Loucy (cell line): ENCODE results near the gene KCNA10.

Experiments used
- H2AFZ ChIP-seq: fragments of 200-600 bp; sonication (generic); 2 replicates; pipeline ENCODE4 v1.6.0; 2016; ENCODE audit warnings: antibody characterized with exemption, mild to moderate bottlenecking, low read length, moderate library complexity
- H3F3A ChIP-seq: fragments of 200-600 bp; 2 replicates; pipeline ENCODE4 v1.6.0; 2016; ENCODE audit warnings: antibody characterized with exemption, low read depth, mild to moderate bottlenecking
- H3K27me3 ChIP-seq: fragments of 200-600 bp; sonication (generic); 2 replicates; pipeline ENCODE4 v1.6.1; 2014; ENCODE audit warnings: low read length, mild to moderate bottlenecking; ENCODE audit not compliant: insufficient read depth, poor library complexity, severe bottlenecking
- H3K36me3 ChIP-seq: fragments of 200-600 bp; sonication (generic); 2 replicates; pipeline ENCODE4 v1.6.1; 2016; ENCODE audit warnings: low read length; ENCODE audit not compliant: insufficient read depth
- H3K4me1 ChIP-seq: fragments of 200-600 bp; sonication (generic); 2 replicates; pipeline ENCODE4 v1.5.1; 2014; ENCODE audit warnings: low read length, mild to moderate bottlenecking; ENCODE audit not compliant: insufficient read depth, poor library complexity, severe bottlenecking
- H3K4me2 ChIP-seq: fragments of 200-600 bp; sonication (generic); 2 replicates; pipeline ENCODE4 v1.6.0; 2014; ENCODE audit warnings: antibody characterized with exemption, low read length, low read depth, mild to moderate bottlenecking; ENCODE audit not compliant: poor library complexity, severe bottlenecking
- H3K4me3 ChIP-seq: fragments of 200-600 bp; sonication (generic); 2 replicates; pipeline ENCODE4 v1.5.1; 2014; ENCODE audit warnings: low read length, mild to moderate bottlenecking, mixed read lengths; ENCODE audit not compliant: poor library complexity, severe bottlenecking
- H3K79me2 ChIP-seq: fragments of 200-600 bp; sonication (generic); 2 replicates; pipeline ENCODE4 v1.6.1; 2014; ENCODE audit warnings: low read length; ENCODE audit not compliant: insufficient read depth
- H3K9ac ChIP-seq: fragments of 200-600 bp; sonication (generic); 2 replicates; pipeline ENCODE4 v1.6.0; 2014; ENCODE audit warnings: mild to moderate bottlenecking, low read depth, low read length, moderate library complexity; ENCODE audit not compliant: poor library complexity, severe bottlenecking
- H3K9me2 ChIP-seq: fragments of 200-600 bp; sonication (generic); replicated peaks from 2 replicates; pipeline ENCODE4 v1.6.1; 2016; ENCODE audit warnings: low read depth, low read length, mixed read lengths
- H3K9me3 ChIP-seq: fragments of 200-600 bp; sonication (generic); 2 replicates; pipeline ENCODE4 v1.6.1; 2014; ENCODE audit warnings: mild to moderate bottlenecking, antibody characterized with exemption, low read length, low read depth; ENCODE audit not compliant: insufficient read depth
- H4K20me1 ChIP-seq: fragments of 200-600 bp; sonication (generic); 2 replicates; pipeline ENCODE4 v1.6.0; 2014; ENCODE audit warnings: antibody characterized with exemption, low read length, mild to moderate bottlenecking; ENCODE audit not compliant: insufficient read depth, poor library complexity, severe bottlenecking
- CTCF ChIP-seq: fragments of 200-600 bp; sonication (generic); conservative IDR thresholded peaks from 2 replicates; pipeline ENCODE4 v1.5.1; 2014; ENCODE audit warnings: mild to moderate bottlenecking, antibody characterized with exemption, low read length
- EZH2phosphoT487 ChIP-seq: fragments of 200-600 bp; IDR thresholded peaks from 2 replicates; pipeline ENCODE4 v1.6.1; 2018; ENCODE audit warnings: antibody characterized with exemption, mild to moderate bottlenecking, moderate library complexity, borderline replicate concordance

The KCNA10 gene

GRCh38 chr1:110488867-110489266 lies 30.1 kb downstream of the KCNA10 start:
- no peak overlapping the region for H3K9ac ChIP-seq
- peaks cover 12% of the 10 kb centered on the region for H3K4me1 ChIP-seq
- no peak overlapping the region for H3K4me2 ChIP-seq
- H3K79me2 ChIP-seq = no peaks in the 10 kb centered on the region
- H2AFZ ChIP-seq = no peak overlapping the region
- TF ChIP-seq EZH2phosphoT487 = no peak
- no peak for TF ChIP-seq CTCF
- no peak overlapping the region for H3K4me3 ChIP-seq
- H4K20me1 ChIP-seq = no peaks in the 10 kb centered on the region
- H3F3A ChIP-seq = no peaks in the 10 kb centered on the region
- no peaks in the 10 kb centered on the region for H3K36me3 ChIP-seq
- H3K27me3 ChIP-seq = no peaks in the 10 kb centered on the region
- H3K9me3 ChIP-seq = no peaks in the 10 kb centered on the region
- no peaks in the 10 kb centered on the region for H3K9me2 ChIP-seq

GRCh38 chr1:110488161-110488560 lies 30.8 kb downstream of the KCNA10 start:
- no peaks in the 10 kb centered on the region for H3F3A ChIP-seq
- no peaks in the 10 kb centered on the region for H3K9me3 ChIP-seq
- H3K4me3 ChIP-seq = no peak overlapping the region
- H3K36me3 ChIP-seq = no peaks in the 10 kb centered on the region
- TF ChIP-seq EZH2phosphoT487 = no peak
- peaks cover 12% of the 10 kb centered on the region for H3K4me1 ChIP-seq
- H3K4me2 ChIP-seq = no peak overlapping the region
- no peaks in the 10 kb centered on the region for H3K9me2 ChIP-seq
- H3K79me2 ChIP-seq = no peaks in the 10 kb centered on the region
- H3K9ac ChIP-seq = no peak overlapping the region
- no peaks in the 10 kb centered on the region for H3K27me3 ChIP-seq
- H2AFZ ChIP-seq = no peak overlapping the region
- no peaks in the 10 kb centered on the region for H4K20me1 ChIP-seq

- Histone ChIP-seq H4K20me1 (no peaks in the 10 kb centered on the region), H3K4me3 (no peak overlapping the region), H3F3A (no peaks in the 10 kb centered on the region), H3K79me2 (no peaks in the 10 kb centered on the region), H3K4me1 (peaks cover 12% of the 10 kb centered on the region), H3K4me2 (no peak overlapping the region), H3K9me3 (no peaks in the 10 kb centered on the region), H3K9me2 (no peaks in the 10 kb centered on the region), H2AFZ (no peak overlapping the region), H3K27me3 (no peaks in the 10 kb centered on the region), H3K9ac (no peak overlapping the region), H3K36me3 (no peaks in the 10 kb centered on the region)
- TF ChIP-seq EZH2phosphoT487 = no peak
- no peak for TF ChIP-seq CTCF
These were observed 31.2 kb downstream of the KCNA10 start for GRCh38 chr1:110487726-110488125.

GRCh38 chr1:110485725-110486124 lies 33.2 kb downstream of the KCNA10 start:
- Histone ChIP-seq H3K4me1 (peaks cover 10% of the 10 kb centered on the region), H3K79me2 (no peaks in the 10 kb centered on the region), H3K27me3 (no peaks in the 10 kb centered on the region), H3K9ac (no peak overlapping the region), H3K4me3 (no peak overlapping the region), H3K4me2 (no peak overlapping the region), H4K20me1 (no peaks in the 10 kb centered on the region), H3F3A (no peaks in the 10 kb centered on the region), H3K9me3 (no peaks in the 10 kb centered on the region), H3K9me2 (no peaks in the 10 kb centered on the region), H3K36me3 (no peaks in the 10 kb centered on the region), H2AFZ (no peak overlapping the region)
- TF ChIP-seq CTCF (no peak), EZH2phosphoT487 (no peak)
